SJSA1 (cell line): ENCODE measurements around the gene TMEM184A. TPM values are rescaled to one million over a fixed set of nuclear protein-coding genes. Genes with fewer than 3 reads are reported as not detected.

Source experiments
- DNase-seq, 2 experiments: peaks; one replicate each; pipeline ENCODE4 v3.0.0-alpha.2; 2015 to 2020; ENCODE audit warnings: low spot score in 2 of 2, low read depth in 1 of 2
- H3K27ac ChIP-seq: fragments of 250-450 bp; sonication (Bioruptor Pico); 2 replicates; pipeline ENCODE4 v1.5.1; 2020; ENCODE audit warnings: mild to moderate bottlenecking, moderate library complexity
- H3K27me3 ChIP-seq: fragments of 250-450 bp; sonication (Bioruptor Pico); replicated peaks from 2 replicates; pipeline ENCODE4 v1.5.1; 2020; ENCODE audit warnings: mild to moderate bottlenecking, moderate library complexity
- H3K36me3 ChIP-seq: fragments of 250-450 bp; sonication (Bioruptor Pico); 2 replicates; pipeline ENCODE4 v1.5.1; 2020; ENCODE audit warnings: mild to moderate bottlenecking
- H3K4me1 ChIP-seq: fragments of 250-450 bp; sonication (Bioruptor Pico); replicated peaks from 2 replicates; pipeline ENCODE4 v1.6.1; 2021; ENCODE audit warnings: mild to moderate bottlenecking
- H3K4me3 ChIP-seq: fragments of 250-450 bp; sonication (Bioruptor Pico); 2 replicates; pipeline ENCODE4 v1.5.1; 2020; ENCODE audit warnings: mild to moderate bottlenecking
- H3K9me3 ChIP-seq: fragments of 250-450 bp; sonication (Bioruptor Pico); replicated peaks from 2 replicates; pipeline ENCODE4 v1.5.1; 2020; ENCODE audit warnings: mild to moderate bottlenecking
- total RNA-seq: library from RNA; depleted of rRNA; stranded (reverse); fragments of >200 nt; shearing (Covaris generic); gene quantifications from 2 replicates; pipeline ENCODE4 v1.2.3, GENCODE V29; 2014

Gene TMEM184A
- total RNA-seq, 1 experiment from 2014 or later: 1.8 TPM

DNA sequence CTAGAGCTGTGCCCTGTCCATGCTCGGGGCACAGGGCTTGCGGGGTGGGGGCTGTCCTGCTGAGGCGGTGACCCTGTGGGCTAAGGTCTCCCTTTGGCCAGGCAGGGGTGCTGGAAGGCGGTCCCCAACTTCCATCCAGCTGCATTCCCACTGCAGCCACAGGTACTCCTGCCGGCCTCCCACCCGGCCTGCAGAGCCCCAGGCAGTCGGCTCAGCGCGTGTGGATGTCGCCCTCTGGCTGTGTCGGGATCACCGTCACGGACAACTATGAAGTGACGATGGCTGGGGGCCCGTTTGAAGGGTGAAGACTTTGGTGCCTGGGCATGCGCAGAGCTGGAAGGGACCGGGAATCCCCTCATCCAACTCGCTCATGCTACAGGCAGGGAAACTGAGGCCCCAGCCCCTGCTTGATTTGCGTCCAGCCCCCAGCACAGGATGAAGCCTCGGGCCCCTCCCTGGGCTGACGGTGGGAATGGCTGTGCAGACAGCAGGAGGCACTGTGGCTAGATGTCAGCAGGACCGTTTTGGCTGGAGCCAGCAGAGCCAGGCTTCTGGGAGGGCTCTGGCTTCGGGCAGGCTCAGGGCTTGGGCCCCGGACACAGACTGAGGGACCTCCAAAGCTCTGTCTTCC, 2.3 kb upstream of the TMEM184A start:
- DNase-seq: no peak
- no peak overlapping the region for H3K4me3 ChIP-seq
- H3K36me3 ChIP-seq: no peaks in the 10 kb centered on the region
- peaks cover 24% of the 10 kb centered on the region for H3K4me1 ChIP-seq
- H3K27me3 ChIP-seq: no peaks in the 10 kb centered on the region
- H3K9me3 ChIP-seq: no peaks in the 10 kb centered on the region
- H3K27ac ChIP-seq: no peak overlapping the region

DNA sequence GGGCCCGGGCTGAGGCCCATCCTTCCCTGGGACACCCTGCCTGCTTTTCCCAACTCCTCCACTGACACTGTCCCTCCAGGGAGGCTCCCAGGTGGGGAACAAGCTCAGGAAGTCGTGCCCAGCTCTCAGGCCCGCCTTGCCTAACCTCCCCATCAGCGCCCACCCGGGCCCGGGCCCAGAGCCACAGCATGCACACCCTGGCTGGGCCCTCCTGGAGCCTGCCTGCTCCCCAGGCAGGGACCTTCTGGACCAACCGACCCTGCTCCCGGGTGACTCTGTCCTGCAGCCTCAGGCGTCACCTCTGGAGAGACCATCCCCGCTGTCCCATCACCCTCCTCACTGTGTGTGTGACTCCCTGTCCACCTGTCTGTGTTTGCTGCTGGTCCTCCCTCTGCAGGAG, 1.8 kb upstream of the TMEM184A start:
- H3K27ac ChIP-seq: no peak overlapping the region
- H3K36me3 ChIP-seq: no peaks in the 10 kb centered on the region
- H3K4me1 ChIP-seq: peaks cover 24% of the 10 kb centered on the region
- no peak for DNase-seq
- no peaks in the 10 kb centered on the region for H3K9me3 ChIP-seq
- no peak overlapping the region for H3K4me3 ChIP-seq
- H3K27me3 ChIP-seq: no peaks in the 10 kb centered on the region

DNA sequence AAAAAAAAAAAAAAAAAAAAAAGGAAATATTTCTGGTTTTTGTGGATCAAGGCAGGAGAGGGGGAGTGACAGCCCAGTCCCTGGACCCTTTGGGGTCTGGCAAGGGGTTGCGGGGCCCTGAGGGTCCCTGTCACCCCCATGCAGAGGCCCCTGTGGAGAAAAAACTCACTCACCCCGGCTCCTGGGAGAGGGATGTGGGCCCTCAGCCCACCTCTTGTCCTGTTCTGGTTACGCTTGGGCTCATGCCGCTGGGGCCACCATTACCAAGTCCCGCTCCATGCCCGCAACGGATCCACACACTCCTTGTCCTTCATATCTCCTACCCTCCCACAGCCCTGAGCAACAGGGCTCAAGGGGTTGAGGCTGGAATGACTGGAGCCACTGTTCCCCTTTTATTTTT, 1.0 kb upstream of the TMEM184A start:
- Histone ChIP-seq H3K27me3 (no peaks in the 10 kb centered on the region), H3K4me1 (peaks cover 24% of the 10 kb centered on the region), H3K4me3 (no peak overlapping the region), H3K27ac (no peak overlapping the region), H3K36me3 (no peaks in the 10 kb centered on the region), H3K9me3 (no peaks in the 10 kb centered on the region)
- no peak for DNase-seq

DNA sequence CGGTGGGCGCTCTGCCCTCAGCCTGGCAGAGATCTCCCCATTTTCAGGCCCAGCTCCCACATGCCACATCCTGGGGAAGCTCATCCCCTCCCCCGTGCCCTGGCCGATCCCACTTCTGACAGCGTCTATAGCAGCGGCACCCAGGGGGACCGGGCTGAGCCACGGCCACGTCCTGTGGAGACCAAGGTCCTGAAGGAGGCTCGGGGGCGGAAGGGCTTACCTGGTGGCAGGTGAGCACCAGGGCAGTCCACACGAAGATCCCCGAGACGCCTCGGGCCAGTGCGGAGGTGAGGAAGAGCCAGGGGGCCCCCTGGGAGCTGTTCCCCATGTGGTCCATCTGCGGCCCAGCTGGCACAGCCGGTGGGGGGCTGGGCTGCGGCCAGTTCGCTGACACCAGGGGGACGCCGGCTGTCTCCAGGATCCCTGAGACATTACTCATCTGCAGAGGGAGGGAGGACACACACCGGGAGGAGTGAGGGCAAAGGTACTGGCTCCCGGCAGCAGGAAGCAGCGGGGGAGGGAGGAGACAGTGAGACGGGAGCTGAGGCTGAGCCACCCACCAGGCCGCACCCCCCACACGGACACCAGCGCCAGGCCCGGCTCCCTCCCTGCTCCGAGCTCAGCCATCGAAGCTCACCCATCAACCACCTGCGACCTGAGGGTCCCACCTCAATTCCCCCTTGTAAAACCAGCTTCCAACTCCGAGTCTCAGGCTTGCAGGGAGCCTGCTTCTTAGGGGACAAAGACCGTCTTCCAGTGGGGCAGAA, 776 bp downstream of the TMEM184A start:
- peak; percentile 92 to 97 for DNase-seq
- no peaks in the 10 kb centered on the region for H3K27me3 ChIP-seq
- peak overlapping the region; percentile 28 for H3K4me3 ChIP-seq
- peaks cover 24% of the 10 kb centered on the region for H3K4me1 ChIP-seq
- no peaks in the 10 kb centered on the region for H3K9me3 ChIP-seq
- no peaks in the 10 kb centered on the region for H3K36me3 ChIP-seq
- peak overlapping the region; percentile 45 for H3K27ac ChIP-seq

DNA sequence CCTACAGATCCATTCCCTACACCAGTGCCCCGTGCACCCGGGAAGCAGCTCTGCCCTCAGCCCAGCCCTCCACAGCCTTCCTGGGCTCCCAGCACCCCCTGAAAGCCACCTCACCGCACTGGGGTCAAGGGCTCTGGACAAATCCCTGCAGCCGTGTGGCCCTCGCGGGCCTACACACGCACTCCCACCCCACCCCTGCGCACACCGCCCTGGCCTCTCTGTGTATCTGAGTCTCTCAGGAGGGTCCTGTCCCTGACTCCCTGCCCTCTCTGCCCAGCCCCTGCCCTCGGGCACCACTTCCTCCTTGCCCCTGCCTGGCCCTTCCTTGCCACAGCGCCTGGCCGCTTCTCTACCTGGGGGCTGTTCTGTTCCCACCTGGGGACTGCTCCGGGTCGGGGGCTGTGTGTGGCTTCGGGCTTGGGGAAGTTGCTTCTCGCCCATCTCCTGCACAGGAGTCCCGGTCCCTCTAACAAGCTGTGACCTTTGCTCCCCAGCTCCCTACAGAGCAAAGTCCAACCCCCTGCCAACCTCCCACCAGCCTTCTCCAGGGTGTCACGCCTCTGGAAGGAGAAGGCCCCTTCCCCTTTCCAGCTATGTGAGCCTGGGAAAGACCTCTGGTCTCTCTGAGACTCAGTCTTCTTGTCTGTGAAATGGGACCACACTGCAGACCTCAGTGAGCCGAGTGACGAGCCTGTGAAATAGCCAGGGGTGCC, 1.5 kb downstream of the TMEM184A start:
- Histone ChIP-seq H3K27me3 (no peaks in the 10 kb centered on the region), H3K36me3 (no peaks in the 10 kb centered on the region), H3K27ac (peak overlapping the region; percentile 45), H3K4me3 (peak overlapping the region; percentile 28), H3K4me1 (peaks cover 24% of the 10 kb centered on the region), H3K9me3 (no peaks in the 10 kb centered on the region)
- DNase-seq: no peak

DNA sequence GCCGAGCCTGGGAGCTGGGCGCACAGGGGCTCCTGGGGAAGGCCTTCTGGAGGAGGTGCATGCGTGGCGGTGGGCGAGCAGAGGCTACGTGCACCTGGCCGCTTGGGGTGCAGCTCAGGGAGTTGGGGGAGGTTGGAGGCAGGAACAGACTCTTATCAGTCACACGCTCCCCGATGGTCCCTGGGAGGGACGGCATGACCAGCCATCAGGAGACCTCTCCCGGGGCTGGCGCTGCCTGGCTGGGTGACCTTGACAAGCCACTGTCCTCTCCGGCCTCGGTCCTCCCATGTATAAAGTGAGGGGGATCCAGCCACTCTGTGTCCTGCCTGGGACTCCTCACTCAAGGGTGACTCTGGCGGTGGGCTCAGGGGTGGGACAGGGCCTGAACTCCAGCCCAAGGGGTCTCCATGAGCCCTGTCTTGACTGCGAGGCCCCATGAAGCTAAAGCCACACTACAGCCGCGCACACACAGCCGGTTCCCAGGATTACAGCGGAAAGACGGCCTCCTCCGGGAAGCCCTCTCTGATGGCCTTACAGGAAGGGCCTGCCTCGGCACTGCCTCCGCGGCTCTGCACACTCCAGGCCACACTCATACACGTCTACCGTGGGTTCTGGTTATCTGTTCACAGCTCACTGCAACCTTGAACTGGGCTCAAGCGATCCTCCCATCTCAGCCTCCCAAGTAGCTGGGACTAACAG, 2.3 kb downstream of the TMEM184A start:
- Histone ChIP-seq H3K4me3 (no peak overlapping the region), H3K9me3 (no peaks in the 10 kb centered on the region), H3K27ac (no peak overlapping the region), H3K36me3 (0 out of 2 replicates have a peak, but pooled peaks cover 2% of the 10 kb centered on the region), H3K27me3 (no peaks in the 10 kb centered on the region), H3K4me1 (peaks cover 24% of the 10 kb centered on the region)
- DNase-seq: no peak

- Histone ChIP-seq H3K9me3 (no peaks in the 10 kb centered on the region), H3K36me3 (0 out of 2 replicates have a peak, but pooled peaks cover 6% of the 10 kb centered on the region), H3K4me3 (no peak overlapping the region), H3K27ac (no peak overlapping the region), H3K4me1 (peaks cover 24% of the 10 kb centered on the region), H3K27me3 (no peaks in the 10 kb centered on the region)
- DNase-seq: no peak
These were observed 3.8 kb downstream of the TMEM184A start for GRCh38 chr7:1552200-1552599.

DNA sequence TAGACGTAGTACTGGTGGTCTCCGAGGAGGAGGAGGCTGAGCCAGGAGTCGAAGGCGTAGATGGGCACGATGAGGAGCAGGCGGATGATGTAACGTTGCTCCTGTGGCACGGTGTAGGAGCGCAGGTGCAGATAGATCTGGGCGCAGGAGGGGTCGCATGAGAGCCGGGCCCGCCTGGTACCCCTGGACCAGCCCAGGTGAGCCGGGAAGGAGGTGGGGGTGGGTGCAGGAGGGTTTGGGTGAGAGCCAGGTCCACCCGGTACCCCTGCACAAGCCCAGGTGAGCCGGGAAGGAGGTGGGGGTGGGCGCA, 5.2 kb downstream of the TMEM184A start:
- Histone ChIP-seq H3K4me3 (no peak overlapping the region), H3K27me3 (no peaks in the 10 kb centered on the region), H3K27ac (no peak overlapping the region), H3K9me3 (no peaks in the 10 kb centered on the region), H3K36me3 (peaks cover 10% of the 10 kb centered on the region; the same call in 1 of the 2 replicates), H3K4me1 (peaks cover 15% of the 10 kb centered on the region)
- no peak for DNase-seq

GRCh38 chr7:1550005-1550845, 5.8 kb downstream of the TMEM184A start:
- Histone ChIP-seq H3K4me3 (no peak overlapping the region), H3K27me3 (no peaks in the 10 kb centered on the region), H3K4me1 (peaks cover 9% of the 10 kb centered on the region), H3K36me3 (peaks cover 12% of the 10 kb centered on the region), H3K9me3 (no peaks in the 10 kb centered on the region), H3K27ac (no peak overlapping the region)
- no peak for DNase-seq

DNA sequence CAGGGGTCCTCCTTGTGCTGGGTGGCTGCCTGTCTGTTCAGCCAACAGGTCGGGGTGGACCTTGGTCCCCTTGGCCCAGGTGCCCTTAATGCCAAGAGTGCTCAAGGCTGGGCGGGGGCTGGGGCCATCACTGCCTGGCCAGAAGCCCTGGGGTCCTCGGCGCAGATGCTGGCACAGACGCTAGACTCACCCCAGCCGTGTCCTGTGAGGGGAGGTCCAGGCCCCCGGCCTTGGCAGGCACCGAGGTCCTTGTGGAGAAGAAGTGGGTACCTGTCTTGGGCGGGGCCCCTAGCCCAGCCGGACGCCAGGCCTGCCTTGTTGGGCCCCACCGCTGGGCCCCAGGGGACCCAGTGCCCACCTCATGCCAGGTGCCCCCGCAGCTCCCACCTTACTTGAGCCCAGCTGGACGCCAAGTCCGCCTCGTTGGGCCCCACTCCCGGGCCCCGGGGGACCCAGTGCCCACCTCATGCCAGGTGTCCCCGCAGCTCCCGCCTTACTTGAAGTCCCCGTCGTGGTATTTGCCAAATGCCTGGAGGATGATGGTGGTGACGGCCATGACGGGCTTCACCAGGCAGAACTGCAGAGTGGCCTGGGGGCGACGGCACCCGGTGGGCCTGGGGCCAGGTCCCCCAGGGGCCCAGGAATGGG, 6.5 kb downstream of the TMEM184A start:
- DNase-seq: no peak
- Histone ChIP-seq H3K27me3 (no peaks in the 10 kb centered on the region), H3K4me3 (no peak overlapping the region)

GRCh38 chr7:1548944-1549343, 7.1 kb downstream of the TMEM184A start:
- Histone ChIP-seq H3K9me3 (no peaks in the 10 kb centered on the region), H3K27me3 (no peaks in the 10 kb centered on the region), H3K36me3 (peaks cover 25% of the 10 kb centered on the region), H3K27ac (no peak overlapping the region), H3K4me3 (no peak overlapping the region), H3K4me1 (no peaks in the 10 kb centered on the region; the same call in 1 of the 2 replicates)
- DNase-seq: no peak

More for the DNA sequence above, 6.5 kb downstream of the TMEM184A start:
- no peak overlapping the region for H3K27ac ChIP-seq
- no peaks in the 10 kb centered on the region for H3K9me3 ChIP-seq
- H3K4me1 ChIP-seq: peaks cover 2% of the 10 kb centered on the region
- H3K36me3 ChIP-seq: peaks cover 20% of the 10 kb centered on the region

GRCh38 chr7:1548438-1548831, 7.6 kb downstream of the TMEM184A start:
- Histone ChIP-seq H3K9me3 (no peaks in the 10 kb centered on the region), H3K4me1 (no peaks in the 10 kb centered on the region), H3K36me3 (peaks cover 30% of the 10 kb centered on the region), H3K27me3 (no peaks in the 10 kb centered on the region), H3K4me3 (no peak overlapping the region), H3K27ac (no peak overlapping the region)
- DNase-seq: no peak
